ENCODE data around the gene IFI16.
"Not testable (repeated sequence)": the region's sequence is repeated elsewhere in the genome, so short reads cannot be mapped to it uniquely, and the experiment has no call there.

IFI16 gene

GRCh38 chr1:159009287-159009686 is 420 bp upstream of the IFI16 start:
- DNase-seq: peak; percentile 16

DNA sequence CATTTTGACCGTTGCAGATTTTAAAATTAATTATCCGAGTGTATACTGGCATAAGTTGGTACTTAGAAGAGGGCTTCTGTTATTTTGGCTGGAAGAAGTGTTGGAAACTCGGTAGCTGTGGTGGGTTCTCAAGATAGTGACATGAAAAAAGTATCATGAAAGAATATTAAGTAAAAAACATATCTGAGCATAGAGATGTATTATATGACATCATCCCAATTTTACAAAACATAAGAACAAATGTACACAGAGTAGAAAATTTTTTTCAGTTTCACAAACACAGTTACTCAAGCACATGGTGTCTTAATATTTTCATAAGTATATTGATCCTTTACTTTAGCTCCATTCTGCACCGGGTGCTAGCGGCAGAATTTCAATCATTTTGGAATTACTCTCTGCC is 684 bp downstream of the IFI16 start:
- no peak for DNase-seq

GRCh38 chr1:159011001-159011400 is 1.3 kb downstream of the IFI16 start:
- peak; percentile 15 for DNase-seq

DNA sequence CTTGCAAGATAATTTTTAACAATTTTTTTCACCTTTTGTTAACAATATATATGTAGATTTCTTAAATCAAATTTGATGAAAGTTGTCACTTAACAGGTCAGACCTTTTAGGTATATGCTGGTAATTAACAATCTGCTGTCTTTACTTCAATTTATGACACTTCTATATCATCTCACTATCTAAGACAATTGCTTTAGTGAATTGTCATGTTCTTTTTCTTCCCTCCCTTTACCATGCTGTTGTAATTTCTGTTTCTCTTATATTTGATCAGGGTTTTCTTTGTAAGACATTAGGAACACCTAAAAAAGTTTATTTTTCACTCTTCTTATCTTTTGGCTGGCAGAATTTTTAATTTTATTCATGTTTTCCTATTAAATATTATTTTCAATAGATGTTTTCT is 2.0 kb downstream of the IFI16 start:
- DNase-seq: no peak

- peak; percentile 87 for DNase-seq
These were observed 2.8 kb downstream of the IFI16 start for GRCh38 chr1:159012495-159012894.

- DNase-seq: no peak
These were observed 4.4 kb downstream of the IFI16 start for GRCh38 chr1:159014003-159014571.

GRCh38 chr1:159014851-159015250 is 5.1 kb downstream of the IFI16 start:
- no peak for DNase-seq

DNA sequence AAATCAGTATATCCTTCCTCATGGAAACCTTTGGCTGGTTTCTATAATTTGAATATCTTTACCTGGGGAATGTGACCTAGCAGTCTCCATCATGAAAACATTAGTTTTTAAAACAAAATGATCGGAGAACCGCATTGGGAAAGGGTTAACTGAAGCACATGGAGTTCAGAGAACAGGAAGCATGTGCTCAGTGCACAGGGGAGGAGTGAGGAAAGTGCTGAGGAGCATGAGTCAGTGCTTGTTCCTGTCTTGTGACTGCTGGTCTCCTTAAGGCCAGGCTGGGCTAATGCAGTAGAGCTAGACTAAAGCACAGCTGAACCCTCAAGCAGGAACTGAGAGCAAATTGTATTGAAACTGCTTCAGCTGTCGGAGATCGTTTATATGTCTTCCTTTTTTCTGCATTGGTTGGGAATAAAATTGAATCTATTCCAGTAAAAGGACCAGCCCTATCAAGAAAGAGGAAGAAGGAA is 5.8 kb downstream of the IFI16 start:
- DNase-seq: peak; percentile 95

GRCh38 chr1:159023723-159024122 is 14.0 kb downstream of the IFI16 start:
- no peak for DNase-seq

DNA sequence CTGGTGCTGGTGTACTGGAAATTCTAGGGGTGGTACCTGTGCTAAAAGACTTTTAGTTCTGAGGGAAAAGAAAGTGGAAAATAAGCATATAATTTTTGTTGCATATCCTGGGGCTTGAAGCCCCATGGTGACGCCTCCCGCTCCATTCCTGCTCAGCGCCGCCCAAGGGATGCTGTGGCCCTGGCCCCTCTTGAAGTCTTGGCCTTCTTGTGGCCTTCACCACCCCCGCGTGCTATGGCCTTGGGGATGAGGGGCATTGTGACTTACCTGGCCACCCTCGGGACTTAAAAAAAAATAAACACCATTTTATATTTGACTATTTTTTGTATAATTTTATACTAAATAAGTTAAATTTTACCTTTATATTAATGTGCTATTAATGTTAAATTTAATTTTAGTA is 15.3 kb downstream of the IFI16 start:
- DNase-seq: no peak

DNA sequence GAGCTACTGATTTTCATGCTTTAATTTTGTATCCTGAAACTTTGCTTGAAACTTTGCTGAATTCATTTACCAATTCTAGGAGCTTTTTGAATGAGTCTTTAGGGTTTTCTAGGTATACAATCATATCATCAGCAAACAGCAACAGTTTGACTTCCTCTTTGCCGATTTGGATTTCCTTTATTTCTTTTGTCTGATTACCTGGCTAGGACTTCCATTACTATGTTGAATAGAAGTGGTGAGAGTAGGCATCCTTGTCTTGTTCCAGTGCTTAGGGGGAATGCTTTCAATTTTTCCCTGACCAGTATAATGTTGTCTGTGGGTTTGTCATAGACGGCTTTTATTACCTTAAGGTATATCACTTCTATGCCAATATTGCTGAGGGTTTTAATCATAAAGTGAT is 17.1 kb downstream of the IFI16 start:
- DNase-seq: not testable (repeated sequence)

DNA sequence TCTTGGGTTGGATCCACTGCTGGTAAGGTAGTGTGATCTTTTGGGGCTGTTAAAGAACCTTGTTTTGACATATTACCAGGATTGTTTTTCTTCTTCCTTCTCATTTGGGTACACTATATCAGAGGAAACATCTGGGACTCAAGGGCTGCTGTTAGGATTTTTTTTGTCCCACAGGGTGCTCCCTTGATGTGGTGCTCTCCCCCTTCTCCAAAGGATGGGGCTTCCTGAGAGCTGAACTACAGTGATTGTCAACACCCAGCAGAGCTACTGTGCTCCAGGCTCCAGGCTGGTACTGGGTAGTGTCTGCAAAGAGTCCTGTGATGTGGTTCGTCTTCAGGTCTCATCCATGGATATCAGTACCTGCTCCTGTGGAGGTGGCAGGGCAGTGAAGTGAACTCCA is 20.6 kb downstream of the IFI16 start:
- DNase-seq: no peak

DNA sequence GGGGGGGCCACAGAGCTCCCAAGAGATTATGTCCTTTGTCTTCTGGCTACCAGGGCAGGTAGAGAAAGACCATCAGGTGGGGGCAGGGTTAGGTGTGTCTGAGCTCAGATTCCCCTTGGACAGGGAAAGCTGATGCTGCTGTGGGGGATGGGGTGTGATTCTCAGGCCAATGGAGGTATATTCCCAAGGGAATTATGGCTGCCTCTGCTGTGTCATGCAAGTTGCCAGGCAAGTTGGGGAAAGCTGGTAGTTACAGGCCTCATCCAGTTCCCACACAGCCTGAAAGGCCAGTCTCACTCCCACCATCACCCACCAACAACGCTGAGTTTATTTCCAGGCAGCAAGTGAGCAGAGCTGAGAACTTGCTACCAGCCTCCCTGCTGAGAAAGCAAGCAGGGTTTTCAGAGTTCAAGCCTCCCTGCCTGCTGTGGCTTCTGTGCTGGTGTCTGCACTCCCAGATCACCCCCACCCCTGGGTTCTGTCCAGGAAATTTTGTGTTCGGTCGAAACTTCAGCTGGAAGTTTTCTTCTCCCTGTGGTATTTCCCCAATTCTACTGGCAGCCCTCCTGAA is 21.3 kb downstream of the IFI16 start:
- DNase-seq: no peak

DNA sequence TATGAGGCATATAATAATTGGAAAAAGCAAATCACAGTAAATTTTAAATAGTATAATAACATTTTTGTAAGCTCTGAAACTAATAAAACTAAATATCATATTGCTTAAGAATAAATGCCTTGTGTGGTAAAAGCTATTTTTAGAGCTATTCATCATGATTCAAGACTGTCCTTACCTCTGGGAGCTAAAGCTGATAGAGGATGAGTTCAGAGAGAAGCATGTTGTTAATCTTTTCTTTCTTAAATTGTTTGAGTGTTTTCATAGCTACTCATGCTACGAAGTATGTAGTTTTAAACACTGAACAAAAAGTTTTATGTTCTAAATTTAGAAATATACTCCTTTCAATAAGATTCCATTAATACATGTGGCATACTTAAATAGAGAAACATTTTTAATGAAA is 30.5 kb downstream of the IFI16 start:
- DNase-seq: no peak

GRCh38 chr1:159040893-159041724 is 31.4 kb downstream of the IFI16 start:
- DNase-seq: no peak

- DNase-seq: not testable (repeated sequence)
These were observed 36.8 kb downstream of the IFI16 start for GRCh38 chr1:159046486-159046885.

GRCh38 chr1:159051436-159051835 is 41.7 kb downstream of the IFI16 start:
- no peak for DNase-seq

- DNase-seq: no peak
These were observed 44.7 kb downstream of the IFI16 start for GRCh38 chr1:159054427-159054826.

GRCh38 chr1:159055181-159055641 is 45.5 kb downstream of the IFI16 start:
- DNase-seq: no peak

GRCh38 chr1:159056069-159056698 is 46.5 kb downstream of the IFI16 start:
- DNase-seq: peak; percentile 19

DNA sequence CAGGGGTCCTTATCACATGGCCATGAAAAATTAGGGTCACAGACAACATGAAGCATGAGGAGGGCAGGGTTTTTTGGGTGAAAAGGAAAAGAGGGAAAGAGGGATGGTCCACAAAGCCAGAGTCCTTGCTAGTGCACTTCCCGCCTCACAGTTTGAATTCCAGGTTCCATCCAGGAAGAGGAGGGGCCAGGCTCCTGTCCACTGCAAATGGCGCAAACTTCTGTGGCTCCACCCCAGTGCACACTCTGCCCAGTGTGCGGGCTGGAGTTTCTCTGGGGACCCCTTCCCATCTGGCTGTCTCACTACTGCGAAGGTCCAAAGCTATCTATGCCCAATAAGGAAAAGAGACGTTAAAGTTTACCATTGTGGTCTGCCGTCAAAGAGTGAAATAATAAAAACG is 49.0 kb downstream of the IFI16 start:
- no peak for DNase-seq

- DNase-seq: no peak
These were observed 55.4 kb downstream of the IFI16 start for GRCh38 chr1:159065106-159065505.

GRCh38 chr1:159066108-159066507 is 56.4 kb downstream of the IFI16 start:
- DNase-seq: no peak

Measured in RPMI8226 (cell line).